ENCODE results near the gene RNF212B. TPM values are rescaled to one million over a fixed set of nuclear protein-coding genes. Genes with fewer than 3 reads are reported as not detected.

RNF212B gene
- polyA plus RNA-seq, 1 donor from 2014 or later: not detected

DNA sequence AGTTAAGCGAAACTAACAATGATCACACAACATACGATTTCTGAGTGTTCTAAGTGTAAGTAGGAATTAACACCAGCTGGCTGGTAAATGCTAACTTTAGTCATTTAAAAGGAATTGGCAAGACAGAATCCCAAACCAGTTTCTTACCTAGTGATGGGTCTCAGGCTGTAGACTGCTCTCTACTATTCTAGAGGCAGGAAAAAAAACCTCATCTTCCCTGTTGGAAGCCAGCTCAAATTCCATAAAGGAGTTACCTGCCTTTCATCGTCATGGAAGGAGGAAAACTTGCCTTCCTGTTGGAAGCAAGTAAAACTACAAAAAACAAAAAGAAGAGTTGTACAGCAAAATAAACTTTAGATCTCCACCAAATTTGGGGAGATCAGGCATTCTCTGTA, 30.6 kb upstream of the RNF212B start:
- H3K27me3 ChIP-seq (ENCODE audit: insufficient read depth, low read depth, low read length): no peaks in the 10 kb centered on the region
- no peaks in the 10 kb centered on the region for H3K36me3 ChIP-seq (ENCODE audit: insufficient read depth, low read length)
- H2AFZ ChIP-seq (ENCODE audit: low read depth, low read length): no peak overlapping the region
- no peaks in the 10 kb centered on the region for H4K20me1 ChIP-seq (ENCODE audit: insufficient read depth)
- TF ChIP-seq, protein P1, sequence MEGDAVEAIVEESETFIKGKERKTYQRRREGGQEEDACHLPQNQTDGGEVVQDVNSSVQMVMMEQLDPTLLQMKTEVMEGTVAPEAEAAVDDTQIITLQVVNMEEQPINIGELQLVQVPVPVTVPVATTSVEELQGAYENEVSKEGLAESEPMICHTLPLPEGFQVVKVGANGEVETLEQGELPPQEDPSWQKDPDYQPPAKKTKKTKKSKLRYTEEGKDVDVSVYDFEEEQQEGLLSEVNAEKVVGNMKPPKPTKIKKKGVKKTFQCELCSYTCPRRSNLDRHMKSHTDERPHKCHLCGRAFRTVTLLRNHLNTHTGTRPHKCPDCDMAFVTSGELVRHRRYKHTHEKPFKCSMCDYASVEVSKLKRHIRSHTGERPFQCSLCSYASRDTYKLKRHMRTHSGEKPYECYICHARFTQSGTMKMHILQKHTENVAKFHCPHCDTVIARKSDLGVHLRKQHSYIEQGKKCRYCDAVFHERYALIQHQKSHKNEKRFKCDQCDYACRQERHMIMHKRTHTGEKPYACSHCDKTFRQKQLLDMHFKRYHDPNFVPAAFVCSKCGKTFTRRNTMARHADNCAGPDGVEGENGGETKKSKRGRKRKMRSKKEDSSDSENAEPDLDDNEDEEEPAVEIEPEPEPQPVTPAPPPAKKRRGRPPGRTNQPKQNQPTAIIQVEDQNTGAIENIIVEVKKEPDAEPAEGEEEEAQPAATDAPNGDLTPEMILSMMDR (IDR thresholded peaks at IDR 0.05; ENCODE audit: poor library complexity, severe bottlenecking): no peak
- no peak for TF ChIP-seq RAD21 (conservative IDR thresholded peaks at IDR 0.05)
- TF ChIP-seq POLR2AphosphoS5 (IDR thresholded peaks at IDR 0.05): no peak
- TF ChIP-seq EZH2 (IDR thresholded peaks at IDR 0.05; ENCODE audit: borderline replicate concordance, insufficient read depth, low read length, poor library complexity, severe bottlenecking): no peak
- H3K79me2 ChIP-seq (replicated peaks; ENCODE audit: insufficient read depth, low read length): no peaks in the 10 kb centered on the region
- H3K27ac ChIP-seq (ENCODE audit: low read length): no peak overlapping the region
- no peak overlapping the region for H3K9ac ChIP-seq (ENCODE audit: low read length)
- H3K9me2 ChIP-seq (ENCODE audit: insufficient read depth, low read length): no peaks in the 10 kb centered on the region
- no peak overlapping the region for H3K4me2 ChIP-seq (ENCODE audit: low read length)
- H3K4me3 ChIP-seq (ENCODE audit: low read length): no peak overlapping the region
- H3K9me3 ChIP-seq (ENCODE audit: low read length): no peaks in the 10 kb centered on the region
- H3F3A ChIP-seq (ENCODE audit: insufficient read depth, low read length, poor library complexity, severe bottlenecking): no peaks in the 10 kb centered on the region

- Histone ChIP-seq H3K27me3 (ENCODE audit: insufficient read depth, low read depth, low read length) (no peaks in the 10 kb centered on the region), H3K36me3 (ENCODE audit: insufficient read depth, low read length) (no peaks in the 10 kb centered on the region), H3K79me2 (replicated peaks; ENCODE audit: insufficient read depth, low read length) (no peaks in the 10 kb centered on the region), H3K9me3 (ENCODE audit: low read length) (no peaks in the 10 kb centered on the region), H3K9me2 (ENCODE audit: insufficient read depth, low read length) (no peaks in the 10 kb centered on the region), H3K9ac (ENCODE audit: low read length) (no peak overlapping the region), H2AFZ (ENCODE audit: low read depth, low read length) (no peak overlapping the region), H4K20me1 (ENCODE audit: insufficient read depth) (no peaks in the 10 kb centered on the region), H3K4me3 (ENCODE audit: low read length) (no peak overlapping the region), H3F3A (ENCODE audit: insufficient read depth, low read length, poor library complexity, severe bottlenecking) (no peaks in the 10 kb centered on the region), H3K27ac (ENCODE audit: low read length) (no peak overlapping the region), H3K4me2 (ENCODE audit: low read length) (no peak overlapping the region)
- no peak for TF ChIP-seq EP300 (conservative IDR thresholded peaks at IDR 0.05; ENCODE audit: poor library complexity, severe bottlenecking)
- TF ChIP-seq MXI1 (conservative IDR thresholded peaks at IDR 0.05; ENCODE audit: poor library complexity, severe bottlenecking): no peak
- no peak for TF ChIP-seq POLR2AphosphoS5 (IDR thresholded peaks at IDR 0.05)
- no peak for TF ChIP-seq SMC3 (conservative IDR thresholded peaks at IDR 0.05; ENCODE audit: poor library complexity)
- TF ChIP-seq RAD21 (conservative IDR thresholded peaks at IDR 0.05): no peak
- TF ChIP-seq, protein P1 (IDR thresholded peaks at IDR 0.05; ENCODE audit: poor library complexity, severe bottlenecking): no peak
- no peak for TF ChIP-seq TAF1 (IDR thresholded peaks at IDR 0.05; ENCODE audit: low read depth)
- TF ChIP-seq, protein P2, sequence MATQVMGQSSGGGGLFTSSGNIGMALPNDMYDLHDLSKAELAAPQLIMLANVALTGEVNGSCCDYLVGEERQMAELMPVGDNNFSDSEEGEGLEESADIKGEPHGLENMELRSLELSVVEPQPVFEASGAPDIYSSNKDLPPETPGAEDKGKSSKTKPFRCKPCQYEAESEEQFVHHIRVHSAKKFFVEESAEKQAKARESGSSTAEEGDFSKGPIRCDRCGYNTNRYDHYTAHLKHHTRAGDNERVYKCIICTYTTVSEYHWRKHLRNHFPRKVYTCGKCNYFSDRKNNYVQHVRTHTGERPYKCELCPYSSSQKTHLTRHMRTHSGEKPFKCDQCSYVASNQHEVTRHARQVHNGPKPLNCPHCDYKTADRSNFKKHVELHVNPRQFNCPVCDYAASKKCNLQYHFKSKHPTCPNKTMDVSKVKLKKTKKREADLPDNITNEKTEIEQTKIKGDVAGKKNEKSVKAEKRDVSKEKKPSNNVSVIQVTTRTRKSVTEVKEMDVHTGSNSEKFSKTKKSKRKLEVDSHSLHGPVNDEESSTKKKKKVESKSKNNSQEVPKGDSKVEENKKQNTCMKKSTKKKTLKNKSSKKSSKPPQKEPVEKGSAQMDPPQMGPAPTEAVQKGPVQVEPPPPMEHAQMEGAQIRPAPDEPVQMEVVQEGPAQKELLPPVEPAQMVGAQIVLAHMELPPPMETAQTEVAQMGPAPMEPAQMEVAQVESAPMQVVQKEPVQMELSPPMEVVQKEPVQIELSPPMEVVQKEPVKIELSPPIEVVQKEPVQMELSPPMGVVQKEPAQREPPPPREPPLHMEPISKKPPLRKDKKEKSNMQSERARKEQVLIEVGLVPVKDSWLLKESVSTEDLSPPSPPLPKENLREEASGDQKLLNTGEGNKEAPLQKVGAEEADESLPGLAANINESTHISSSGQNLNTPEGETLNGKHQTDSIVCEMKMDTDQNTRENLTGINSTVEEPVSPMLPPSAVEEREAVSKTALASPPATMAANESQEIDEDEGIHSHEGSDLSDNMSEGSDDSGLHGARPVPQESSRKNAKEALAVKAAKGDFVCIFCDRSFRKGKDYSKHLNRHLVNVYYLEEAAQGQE (IDR thresholded peaks at IDR 0.05; ENCODE audit: borderline replicate concordance): no peak
- no peak for TF ChIP-seq EZH2 (IDR thresholded peaks at IDR 0.05; ENCODE audit: borderline replicate concordance, insufficient read depth, low read length, poor library complexity, severe bottlenecking)
These were observed 29.4 kb upstream of the RNF212B start for GRCh38 chr14:23208324-23208723.
